GM12872 (cell line): ENCODE measurements around the gene RPS15.
A peak's percentile ranks its signal among the peaks of the same experiment; 100 is the strongest.

Source experiments
- TF ChIP-seq, protein P1 (sequence below): IDR thresholded peaks from 3 replicates; pipeline ENCODE4 v1.5.1; 2011; ENCODE audit warnings: low read depth, mild to moderate bottlenecking, low read length, moderate library complexity; ENCODE audit not compliant: insufficient read depth

Gene RPS15

DNA sequence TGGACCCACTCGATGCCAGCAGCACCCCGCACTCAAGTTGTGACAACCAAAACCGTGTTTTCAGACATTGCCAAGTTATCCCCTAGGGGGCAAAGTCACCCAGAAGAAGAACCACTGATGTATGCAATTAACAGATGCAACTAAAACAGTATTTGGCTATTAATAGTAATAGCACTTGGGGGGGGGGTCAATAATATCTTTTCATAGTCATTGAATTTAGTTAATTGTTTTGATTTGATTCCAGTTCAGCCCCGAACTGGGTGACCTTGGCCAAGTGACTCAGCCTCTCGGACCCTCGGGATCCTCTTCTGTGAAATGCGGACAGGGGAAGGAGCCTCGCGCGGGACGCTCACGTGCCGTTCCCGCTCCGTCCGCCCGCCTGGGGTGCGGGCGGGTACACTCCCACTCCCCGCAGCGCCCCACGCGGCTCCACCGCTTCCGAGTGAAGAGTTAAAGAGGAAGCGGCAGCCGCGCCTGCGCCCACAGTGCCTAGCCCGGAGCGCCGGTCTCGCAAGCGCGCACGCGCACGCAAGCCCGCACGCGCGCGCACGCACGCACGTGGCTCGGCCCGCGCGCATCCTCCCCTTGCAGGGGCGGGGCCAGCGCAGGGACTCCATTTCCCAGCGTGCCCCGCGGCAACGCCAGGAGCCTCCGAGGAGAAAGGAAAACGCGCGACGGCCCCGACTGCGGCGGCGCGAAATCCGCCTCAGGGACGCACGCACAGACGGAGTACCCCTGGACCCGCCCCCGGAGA, 31.2 kb upstream of the RPS15 start:
- TF ChIP-seq, protein P1, sequence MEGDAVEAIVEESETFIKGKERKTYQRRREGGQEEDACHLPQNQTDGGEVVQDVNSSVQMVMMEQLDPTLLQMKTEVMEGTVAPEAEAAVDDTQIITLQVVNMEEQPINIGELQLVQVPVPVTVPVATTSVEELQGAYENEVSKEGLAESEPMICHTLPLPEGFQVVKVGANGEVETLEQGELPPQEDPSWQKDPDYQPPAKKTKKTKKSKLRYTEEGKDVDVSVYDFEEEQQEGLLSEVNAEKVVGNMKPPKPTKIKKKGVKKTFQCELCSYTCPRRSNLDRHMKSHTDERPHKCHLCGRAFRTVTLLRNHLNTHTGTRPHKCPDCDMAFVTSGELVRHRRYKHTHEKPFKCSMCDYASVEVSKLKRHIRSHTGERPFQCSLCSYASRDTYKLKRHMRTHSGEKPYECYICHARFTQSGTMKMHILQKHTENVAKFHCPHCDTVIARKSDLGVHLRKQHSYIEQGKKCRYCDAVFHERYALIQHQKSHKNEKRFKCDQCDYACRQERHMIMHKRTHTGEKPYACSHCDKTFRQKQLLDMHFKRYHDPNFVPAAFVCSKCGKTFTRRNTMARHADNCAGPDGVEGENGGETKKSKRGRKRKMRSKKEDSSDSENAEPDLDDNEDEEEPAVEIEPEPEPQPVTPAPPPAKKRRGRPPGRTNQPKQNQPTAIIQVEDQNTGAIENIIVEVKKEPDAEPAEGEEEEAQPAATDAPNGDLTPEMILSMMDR = peak; percentile 53; the same call in 2 of the 3 replicates

DNA sequence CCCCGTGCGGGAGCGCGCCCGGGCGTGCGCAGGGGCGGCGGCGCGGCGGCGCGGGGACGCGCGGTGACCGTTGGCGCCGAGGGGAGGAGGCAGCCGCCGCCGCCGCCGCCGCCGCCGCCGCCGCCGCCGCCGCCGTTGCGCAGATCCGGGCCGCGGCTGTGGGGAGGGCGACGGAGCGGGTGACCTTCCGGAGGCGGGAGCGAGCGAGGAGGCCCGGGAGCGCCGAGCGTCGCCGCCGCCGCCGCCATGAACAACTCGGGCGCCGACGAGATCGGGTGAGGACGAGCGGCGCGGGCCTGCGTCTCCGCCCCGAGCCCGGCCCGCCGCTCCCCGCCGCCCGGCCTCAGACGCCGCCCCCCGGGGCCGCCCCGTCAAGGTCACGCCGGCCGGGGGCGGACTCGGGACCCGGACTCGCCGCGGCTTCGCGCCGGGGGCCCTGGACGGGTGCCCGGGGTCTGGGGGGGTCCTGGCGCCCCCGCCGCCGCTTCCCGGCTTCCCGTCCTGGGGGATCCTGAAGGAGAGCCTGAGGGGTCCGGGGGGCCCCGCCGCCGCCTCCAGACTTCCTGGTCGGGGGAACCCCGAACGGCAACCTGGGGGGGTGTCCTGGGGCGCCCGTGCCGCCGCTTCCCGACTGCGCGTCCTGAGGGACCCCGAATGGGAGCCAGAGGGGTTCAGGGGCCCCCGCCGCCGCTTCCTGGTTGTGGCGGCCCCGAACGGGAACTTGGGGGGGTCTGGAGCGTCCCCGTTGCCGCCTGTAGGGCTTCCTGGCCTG, 30.5 kb upstream of the RPS15 start, which contains the start of gene DAZAP1:
DAZAP1 (plus strand) TSS at position 59 of the 772 bp plus-strand sequence; CDS start at position 247, 188 bp downstream.
- TF ChIP-seq, protein P1 = no peak

DNA sequence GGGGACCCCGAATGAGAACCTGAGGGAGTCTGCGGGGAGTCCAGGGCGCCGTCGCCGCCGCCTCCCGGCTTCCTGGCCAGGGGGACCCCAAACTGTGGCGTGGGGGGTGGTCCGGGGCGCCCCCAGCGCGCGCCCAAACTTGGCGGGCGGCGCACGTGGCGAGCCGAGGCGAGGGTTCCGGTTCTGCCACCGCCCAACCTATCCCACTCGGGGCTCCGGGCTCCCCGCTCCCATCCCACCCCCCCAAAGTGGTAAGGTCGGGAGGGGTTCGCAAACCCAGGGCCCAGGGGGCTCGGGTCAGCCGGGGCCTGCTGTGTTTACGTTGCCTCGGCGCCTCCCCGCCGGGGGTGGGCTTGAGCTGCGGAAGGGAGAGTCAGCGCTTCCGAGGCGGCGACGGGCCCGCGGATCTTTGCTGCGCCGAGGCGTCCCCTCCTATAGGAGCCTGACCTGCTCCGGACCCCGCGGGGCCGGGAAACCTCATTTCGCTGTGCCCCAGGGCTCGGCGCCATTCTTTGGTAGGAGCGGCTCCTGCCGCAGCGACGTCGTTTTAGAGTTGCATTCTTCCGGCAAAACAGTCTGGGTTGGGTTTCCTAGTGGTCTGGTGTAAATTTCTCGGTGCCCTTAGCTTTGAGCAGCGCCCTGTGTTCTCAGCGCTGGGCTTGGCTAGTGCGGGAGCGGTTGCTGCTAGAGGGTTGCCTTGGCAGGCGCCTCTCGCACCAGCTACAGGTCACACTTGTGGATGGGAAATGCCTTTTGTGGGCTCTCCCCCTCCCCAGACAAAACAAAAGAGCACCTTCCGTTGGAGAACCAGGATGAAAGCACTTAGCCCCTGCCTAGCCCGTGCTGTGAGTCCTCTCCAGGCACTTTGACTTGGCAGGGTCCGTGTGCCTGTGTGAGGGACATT, 29.6 kb upstream of the RPS15 start:
- TF ChIP-seq, protein P1 = no peak

- TF ChIP-seq, protein P1 = no peak
Measured at GRCh38 chr19:1409204-1410005, 28.8 kb upstream of the RPS15 start.

DNA sequence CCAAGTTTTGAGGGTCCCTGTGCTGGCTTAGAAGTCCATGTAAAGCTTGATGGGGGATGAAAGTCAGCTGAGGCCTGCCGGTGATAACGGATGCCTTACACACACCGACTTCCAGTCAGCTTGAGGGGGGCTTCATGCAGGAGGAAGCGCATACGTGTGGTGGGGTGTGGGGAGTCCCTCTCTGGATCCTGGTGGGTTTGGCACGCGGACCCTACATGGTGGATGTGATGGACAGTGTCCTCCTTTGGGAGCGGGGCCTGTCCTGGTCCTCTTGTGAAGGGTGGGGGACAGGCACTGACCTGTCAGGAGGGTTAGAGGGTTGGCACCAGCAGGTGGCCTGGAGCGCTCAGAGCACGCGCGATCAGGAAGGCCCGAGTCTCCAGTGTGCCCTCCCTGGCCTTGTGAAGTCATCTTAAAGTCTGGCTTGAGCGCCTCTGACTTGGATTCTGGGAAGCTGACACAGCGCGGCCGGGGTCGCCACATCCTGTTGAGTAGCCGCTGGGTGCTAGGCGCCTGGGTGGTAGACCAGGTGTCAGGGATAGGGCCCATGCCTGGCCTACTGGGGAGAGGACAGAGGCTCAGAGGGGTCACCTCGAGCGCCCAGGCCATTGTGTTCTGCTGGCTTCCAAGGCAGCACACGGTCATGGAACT, 27.9 kb upstream of the RPS15 start:
- TF ChIP-seq, protein P1 = no peak

GRCh38 chr19:1410789-1411188, 27.4 kb upstream of the RPS15 start:
- TF ChIP-seq, protein P1 = no peak
